ENCODE results near the gene HSDL1.

HSDL1 gene

GRCh38 chr16:84107921-84108320 is 37.1 kb downstream of the HSDL1 start:
- DNase-seq (ENCODE audit: low spot score) = no peak

- no peak for DNase-seq (ENCODE audit: low spot score)
These were observed 38.8 kb downstream of the HSDL1 start for GRCh38 chr16:84105948-84106740.

- DNase-seq (ENCODE audit: low spot score) = no peak
These were observed 39.6 kb downstream of the HSDL1 start for GRCh38 chr16:84105301-84105815.

- no peak for DNase-seq (ENCODE audit: low spot score)
These were observed 40.7 kb downstream of the HSDL1 start for GRCh38 chr16:84104231-84104630.

GRCh38 chr16:84103678-84104077 is 41.3 kb downstream of the HSDL1 start:
- no peak for DNase-seq (ENCODE audit: low spot score)

- no peak for DNase-seq (ENCODE audit: low spot score)
These were observed 46.0 kb downstream of the HSDL1 start for GRCh38 chr16:84098939-84099338.

GRCh38 chr16:84096447-84097005 is 48.5 kb downstream of the HSDL1 start:
- DNase-seq (ENCODE audit: low spot score) = no peak

- DNase-seq (ENCODE audit: low spot score) = no peak
These were observed 49.5 kb downstream of the HSDL1 start for GRCh38 chr16:84095466-84095865.

GRCh38 chr16:84093879-84094270 is 51.1 kb downstream of the HSDL1 start:
- DNase-seq (ENCODE audit: low spot score) = no peak

GRCh38 chr16:84093120-84093878 is 51.7 kb downstream of the HSDL1 start:
- no peak for DNase-seq (ENCODE audit: low spot score)

- DNase-seq (ENCODE audit: low spot score) = no peak
These were observed 53.5 kb downstream of the HSDL1 start for GRCh38 chr16:84091460-84091859.

GRCh38 chr16:84090211-84090610 is 54.8 kb downstream of the HSDL1 start:
- no peak for DNase-seq (ENCODE audit: low spot score)

GRCh38 chr16:84088695-84089395 is 56.1 kb downstream of the HSDL1 start:
- DNase-seq (ENCODE audit: low spot score) = no peak

- no peak for DNase-seq (ENCODE audit: low spot score)
These were observed 57.4 kb downstream of the HSDL1 start for GRCh38 chr16:84087466-84088151.

- DNase-seq (ENCODE audit: low spot score) = no peak
These were observed 58.0 kb downstream of the HSDL1 start for GRCh38 chr16:84087001-84087400.

GRCh38 chr16:84086341-84086740 is 58.6 kb downstream of the HSDL1 start:
- DNase-seq (ENCODE audit: low spot score) = no peak

- DNase-seq (ENCODE audit: low spot score) = no peak
These were observed 59.2 kb downstream of the HSDL1 start for GRCh38 chr16:84085773-84086172.

- DNase-seq (ENCODE audit: low spot score) = no peak
These were observed 59.7 kb downstream of the HSDL1 start for GRCh38 chr16:84085271-84085667.

GRCh38 chr16:84084570-84085270 is 60.3 kb downstream of the HSDL1 start:
- no peak for DNase-seq (ENCODE audit: low spot score)

GRCh38 chr16:84082835-84083569 is 62.0 kb downstream of the HSDL1 start:
- no peak for DNase-seq (ENCODE audit: low spot score)

Data from left forelimb (tissue), 1 donor.